ENCODE measurements around the gene CARD9.

Gene CARD9

DNA sequence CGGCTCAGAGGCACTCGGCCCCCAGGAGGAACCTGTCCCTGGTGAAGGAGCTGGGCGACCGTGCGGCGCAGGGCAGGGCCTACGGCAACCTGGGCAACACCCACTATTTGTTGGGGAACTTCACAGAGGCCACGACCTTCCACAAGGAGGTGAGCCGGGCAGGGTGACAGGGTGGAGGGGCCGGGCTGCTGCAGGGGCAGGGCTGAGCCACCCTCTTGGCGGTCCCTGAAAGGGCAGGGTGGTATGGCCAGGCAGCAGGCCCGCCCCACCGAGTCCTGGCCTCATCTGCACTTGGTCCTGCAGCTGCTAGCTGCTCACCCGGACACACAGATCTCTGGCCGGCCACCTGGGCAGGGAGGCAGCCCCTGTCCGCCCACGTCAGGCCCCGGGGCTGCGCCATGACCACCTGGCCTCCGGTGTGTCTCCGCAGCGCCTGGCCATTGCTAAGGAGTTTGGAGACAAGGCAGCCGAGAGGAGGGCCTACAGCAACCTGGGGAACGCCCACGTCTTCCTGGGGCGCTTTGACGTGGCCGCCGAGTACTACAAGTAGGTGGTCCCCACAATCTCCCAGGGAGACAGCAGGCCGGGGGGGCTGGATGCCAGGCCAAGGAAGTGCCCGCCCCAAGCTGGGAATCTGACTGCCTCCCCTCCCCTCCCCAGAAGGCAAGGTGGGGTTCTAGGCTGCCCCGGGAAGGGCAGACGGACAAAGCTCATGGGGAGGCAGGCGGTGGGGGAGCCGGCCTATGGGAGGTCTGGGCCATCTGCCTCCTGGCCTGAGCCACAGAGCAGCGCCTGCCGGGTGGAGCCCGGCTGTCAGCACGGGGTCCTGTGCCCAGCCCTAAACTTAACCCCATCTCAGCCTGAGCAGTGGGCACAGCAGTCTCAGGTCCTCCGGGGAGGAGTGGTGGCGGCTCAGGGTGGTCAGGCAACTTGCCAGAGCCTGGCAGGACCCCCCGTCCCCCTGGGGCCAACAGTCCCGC lies 35.8 kb downstream of the CARD9 start:
- no peak overlapping the region for H3K4me3 ChIP-seq (ENCODE audit: insufficient read depth, low read depth, low read length, poor library complexity, severe bottlenecking)

DNA sequence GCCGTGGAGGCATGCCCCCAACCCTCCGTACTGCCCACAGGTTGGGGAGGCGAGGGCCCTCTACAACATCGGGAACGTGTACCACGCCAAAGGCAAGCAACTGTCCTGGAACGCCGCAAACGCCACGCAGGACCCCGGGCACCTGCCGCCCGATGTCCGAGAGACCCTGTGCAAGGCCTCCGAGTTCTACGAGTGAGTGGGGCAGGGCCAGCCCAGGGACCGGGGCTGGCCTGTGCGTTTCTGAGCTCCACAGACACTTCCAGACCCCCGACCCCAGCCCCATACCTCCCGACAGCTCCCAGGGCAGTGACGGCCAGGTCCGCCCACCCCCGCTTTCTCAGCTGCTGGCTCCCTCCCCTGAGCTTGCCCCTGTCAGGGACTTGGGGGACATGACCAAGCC lies 36.6 kb downstream of the CARD9 start:
- H3K27me3 ChIP-seq (replicated peaks; ENCODE audit: control insufficient read depth, insufficient read depth, low read length, poor library complexity, severe bottlenecking), result no peaks in the 10 kb centered on the region
- no peak overlapping the region for H3K27ac ChIP-seq (ENCODE audit: insufficient read depth, low read length, poor library complexity, severe bottlenecking)
- H3K4me1 ChIP-seq (ENCODE audit: control insufficient read depth, insufficient read depth, low read length, poor library complexity, severe bottlenecking), result no peaks in the 10 kb centered on the region
- no peak for DNase-seq
- H3K36me3 ChIP-seq (ENCODE audit: control insufficient read depth, insufficient read depth, low read length), result no peaks in the 10 kb centered on the region
- H3K4me3 ChIP-seq (ENCODE audit: insufficient read depth, low read depth, low read length, poor library complexity, severe bottlenecking), result no peak overlapping the region
- H3K9me3 ChIP-seq (ENCODE audit: control insufficient read depth, low read length), result no peaks in the 10 kb centered on the region

More for the DNA sequence above, 35.8 kb downstream of the CARD9 start:
- Histone ChIP-seq H3K36me3 (ENCODE audit: control insufficient read depth, insufficient read depth, low read length) (no peaks in the 10 kb centered on the region), H3K9me3 (ENCODE audit: control insufficient read depth, low read length) (no peaks in the 10 kb centered on the region), H3K27ac (ENCODE audit: insufficient read depth, low read length, poor library complexity, severe bottlenecking) (no peak overlapping the region), H3K4me1 (ENCODE audit: control insufficient read depth, insufficient read depth, low read length, poor library complexity, severe bottlenecking) (peaks cover 6% of the 10 kb centered on the region), H3K27me3 (replicated peaks; ENCODE audit: control insufficient read depth, insufficient read depth, low read length, poor library complexity, severe bottlenecking) (no peaks in the 10 kb centered on the region)
- no peak for DNase-seq

DNA sequence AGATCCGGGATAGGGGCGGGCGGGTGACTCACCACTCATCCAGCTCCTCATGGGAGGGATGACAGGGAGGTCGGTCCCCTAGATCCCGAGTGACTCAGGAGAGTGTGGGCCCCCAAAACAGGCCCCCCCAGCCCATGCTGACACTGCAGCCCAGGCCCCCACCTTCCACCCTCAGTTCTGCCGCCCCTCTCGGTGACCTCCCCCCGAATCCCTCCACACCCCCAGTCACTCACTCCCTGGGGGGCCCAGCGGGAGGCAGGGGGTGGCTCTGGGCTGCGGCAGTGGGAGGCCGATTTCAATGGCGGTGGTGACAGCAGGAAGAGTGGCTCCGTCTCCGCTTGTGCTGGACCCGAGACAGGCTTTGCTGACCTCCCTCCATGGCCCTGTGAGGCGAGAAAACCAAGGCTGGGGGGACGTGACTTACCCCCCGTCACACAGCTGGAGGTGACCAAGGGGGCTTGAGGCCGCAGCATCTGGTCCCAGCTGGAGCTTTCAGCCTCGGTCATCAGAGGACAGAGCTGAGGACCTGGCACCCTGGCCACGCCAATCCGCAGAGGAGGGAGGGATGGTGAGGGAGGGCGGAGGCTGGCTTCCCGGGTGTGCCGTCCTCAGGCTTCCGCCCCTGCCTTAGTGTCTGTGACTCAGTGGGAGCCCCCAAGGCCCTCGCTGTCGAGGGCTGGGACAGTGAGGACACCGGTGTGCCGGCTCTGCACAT lies 37.2 kb downstream of the CARD9 start:
- Histone ChIP-seq H3K9me3 (ENCODE audit: control insufficient read depth, low read length) (no peaks in the 10 kb centered on the region), H3K27ac (ENCODE audit: insufficient read depth, low read length, poor library complexity, severe bottlenecking) (no peak overlapping the region), H3K27me3 (replicated peaks; ENCODE audit: control insufficient read depth, insufficient read depth, low read length, poor library complexity, severe bottlenecking) (no peaks in the 10 kb centered on the region), H3K4me1 (ENCODE audit: control insufficient read depth, insufficient read depth, low read length, poor library complexity, severe bottlenecking) (no peaks in the 10 kb centered on the region), H3K36me3 (ENCODE audit: control insufficient read depth, insufficient read depth, low read length) (no peaks in the 10 kb centered on the region), H3K4me3 (ENCODE audit: insufficient read depth, low read depth, low read length, poor library complexity, severe bottlenecking) (no peak overlapping the region)
- DNase-seq, result no peak

GRCh38 chr9:136335296-136336155 lies 37.9 kb downstream of the CARD9 start:
- Histone ChIP-seq H3K4me3 (ENCODE audit: insufficient read depth, low read depth, low read length, poor library complexity, severe bottlenecking) (no peak overlapping the region), H3K27me3 (replicated peaks; ENCODE audit: control insufficient read depth, insufficient read depth, low read length, poor library complexity, severe bottlenecking) (no peaks in the 10 kb centered on the region), H3K4me1 (ENCODE audit: control insufficient read depth, insufficient read depth, low read length, poor library complexity, severe bottlenecking) (no peaks in the 10 kb centered on the region), H3K9me3 (ENCODE audit: control insufficient read depth, low read length) (no peaks in the 10 kb centered on the region), H3K27ac (ENCODE audit: insufficient read depth, low read length, poor library complexity, severe bottlenecking) (no peak overlapping the region), H3K36me3 (ENCODE audit: control insufficient read depth, insufficient read depth, low read length) (no peaks in the 10 kb centered on the region)
- DNase-seq, result no peak

- no peak overlapping the region for H3K4me3 ChIP-seq (ENCODE audit: insufficient read depth, low read depth, low read length, poor library complexity, severe bottlenecking)
- H3K27ac ChIP-seq (ENCODE audit: insufficient read depth, low read length, poor library complexity, severe bottlenecking), result no peak overlapping the region
- H3K36me3 ChIP-seq (ENCODE audit: control insufficient read depth, insufficient read depth, low read length), result no peaks in the 10 kb centered on the region
- no peaks in the 10 kb centered on the region for H3K4me1 ChIP-seq (ENCODE audit: control insufficient read depth, insufficient read depth, low read length, poor library complexity, severe bottlenecking)
- no peaks in the 10 kb centered on the region for H3K27me3 ChIP-seq (replicated peaks; ENCODE audit: control insufficient read depth, insufficient read depth, low read length, poor library complexity, severe bottlenecking)
- DNase-seq, result no peak
- no peaks in the 10 kb centered on the region for H3K9me3 ChIP-seq (ENCODE audit: control insufficient read depth, low read length)
Observed at GRCh38 chr9:136334541-136334940, 38.9 kb downstream of the CARD9 start.

DNA sequence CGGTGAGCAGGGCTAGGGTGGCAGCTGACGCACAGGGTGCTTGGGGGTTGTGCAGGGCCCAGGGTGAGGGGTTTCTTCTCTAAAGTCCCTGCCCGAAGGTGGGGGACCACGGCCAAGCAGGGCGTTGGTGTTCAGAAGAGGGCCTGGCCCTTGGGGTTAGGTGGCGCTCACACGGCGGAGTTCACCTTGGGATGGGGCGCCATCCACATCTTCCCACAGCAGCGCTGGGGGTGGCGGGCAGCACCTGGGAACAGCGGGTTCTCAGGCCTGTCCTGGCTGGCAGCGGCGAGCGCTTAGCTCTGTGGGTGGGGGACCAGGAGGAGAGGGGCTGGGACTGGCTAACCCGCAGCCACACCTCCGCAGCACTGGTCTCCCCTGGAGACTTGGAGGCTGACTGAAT lies 40.0 kb downstream of the CARD9 start:
- H3K9me3 ChIP-seq (ENCODE audit: control insufficient read depth, low read length), result no peaks in the 10 kb centered on the region
- no peak overlapping the region for H3K27ac ChIP-seq (ENCODE audit: insufficient read depth, low read length, poor library complexity, severe bottlenecking)
- H3K36me3 ChIP-seq (ENCODE audit: control insufficient read depth, insufficient read depth, low read length), result no peaks in the 10 kb centered on the region
- no peak for DNase-seq
- no peak overlapping the region for H3K4me3 ChIP-seq (ENCODE audit: insufficient read depth, low read depth, low read length, poor library complexity, severe bottlenecking)
- peaks cover 2% of the 10 kb centered on the region for H3K4me1 ChIP-seq (ENCODE audit: control insufficient read depth, insufficient read depth, low read length, poor library complexity, severe bottlenecking)
- H3K27me3 ChIP-seq (replicated peaks; ENCODE audit: control insufficient read depth, insufficient read depth, low read length, poor library complexity, severe bottlenecking), result no peaks in the 10 kb centered on the region

DNA sequence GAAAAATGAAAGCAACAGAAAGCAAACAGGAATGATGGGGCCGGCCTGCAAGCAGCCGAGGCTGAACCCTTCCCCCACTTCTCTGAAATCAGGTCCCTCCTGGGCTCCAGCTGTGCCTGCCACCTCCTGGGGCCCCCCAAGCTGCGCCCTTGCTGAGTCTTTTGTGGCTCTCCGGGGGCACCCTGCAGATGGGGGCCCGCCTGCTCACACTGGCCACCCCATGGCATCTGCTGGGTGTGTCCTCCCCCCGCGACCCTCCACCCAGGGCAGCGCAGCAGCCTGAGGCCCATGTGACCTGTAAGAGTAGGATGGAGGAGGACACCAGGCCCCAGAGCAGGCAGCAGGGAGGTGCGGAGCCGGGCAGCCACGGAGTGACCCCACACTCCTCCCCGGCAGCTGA lies 40.4 kb downstream of the CARD9 start:
- no peak overlapping the region for H3K27ac ChIP-seq (ENCODE audit: insufficient read depth, low read length, poor library complexity, severe bottlenecking)
- no peak for DNase-seq
- no peaks in the 10 kb centered on the region for H3K9me3 ChIP-seq (ENCODE audit: control insufficient read depth, low read length)
- H3K27me3 ChIP-seq (replicated peaks; ENCODE audit: control insufficient read depth, insufficient read depth, low read length, poor library complexity, severe bottlenecking), result no peaks in the 10 kb centered on the region
- H3K4me1 ChIP-seq (ENCODE audit: control insufficient read depth, insufficient read depth, low read length, poor library complexity, severe bottlenecking), result peaks cover 7% of the 10 kb centered on the region
- H3K36me3 ChIP-seq (ENCODE audit: control insufficient read depth, insufficient read depth, low read length), result no peaks in the 10 kb centered on the region
- H3K4me3 ChIP-seq (ENCODE audit: insufficient read depth, low read depth, low read length, poor library complexity, severe bottlenecking), result no peak overlapping the region

DNA sequence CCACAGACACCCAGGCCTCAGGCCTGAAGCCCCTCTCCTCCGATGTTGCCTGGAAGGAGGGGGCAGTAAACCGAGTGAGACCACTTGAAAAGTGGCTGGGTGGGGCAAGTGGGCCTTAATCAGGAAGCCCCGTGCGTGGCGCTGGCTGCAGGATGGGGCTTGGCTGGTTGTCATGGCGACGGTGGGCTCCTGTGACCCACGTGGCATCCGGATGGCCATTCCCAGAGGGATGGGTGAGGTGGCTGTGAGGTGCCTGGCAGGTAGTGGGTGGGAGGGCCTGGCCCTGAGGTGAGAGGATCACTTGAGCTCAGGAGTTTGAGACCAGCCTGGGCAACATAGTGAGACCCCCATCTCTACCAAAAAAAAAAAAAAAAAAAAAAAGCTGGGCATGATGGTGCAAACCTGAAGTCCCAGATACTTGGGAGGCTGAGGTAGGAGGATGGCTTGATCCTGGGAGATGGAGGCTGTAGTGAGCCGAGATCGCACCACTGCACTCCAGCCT lies 40.9 kb downstream of the CARD9 start:
- Histone ChIP-seq H3K27me3 (replicated peaks; ENCODE audit: control insufficient read depth, insufficient read depth, low read length, poor library complexity, severe bottlenecking) (no peaks in the 10 kb centered on the region), H3K36me3 (ENCODE audit: control insufficient read depth, insufficient read depth, low read length) (no peaks in the 10 kb centered on the region), H3K4me3 (ENCODE audit: insufficient read depth, low read depth, low read length, poor library complexity, severe bottlenecking) (no peak overlapping the region), H3K27ac (ENCODE audit: insufficient read depth, low read length, poor library complexity, severe bottlenecking) (no peak overlapping the region), H3K4me1 (ENCODE audit: control insufficient read depth, insufficient read depth, low read length, poor library complexity, severe bottlenecking) (peaks cover 8% of the 10 kb centered on the region), H3K9me3 (ENCODE audit: control insufficient read depth, low read length) (no peaks in the 10 kb centered on the region)
- DNase-seq, result no peak

DNA sequence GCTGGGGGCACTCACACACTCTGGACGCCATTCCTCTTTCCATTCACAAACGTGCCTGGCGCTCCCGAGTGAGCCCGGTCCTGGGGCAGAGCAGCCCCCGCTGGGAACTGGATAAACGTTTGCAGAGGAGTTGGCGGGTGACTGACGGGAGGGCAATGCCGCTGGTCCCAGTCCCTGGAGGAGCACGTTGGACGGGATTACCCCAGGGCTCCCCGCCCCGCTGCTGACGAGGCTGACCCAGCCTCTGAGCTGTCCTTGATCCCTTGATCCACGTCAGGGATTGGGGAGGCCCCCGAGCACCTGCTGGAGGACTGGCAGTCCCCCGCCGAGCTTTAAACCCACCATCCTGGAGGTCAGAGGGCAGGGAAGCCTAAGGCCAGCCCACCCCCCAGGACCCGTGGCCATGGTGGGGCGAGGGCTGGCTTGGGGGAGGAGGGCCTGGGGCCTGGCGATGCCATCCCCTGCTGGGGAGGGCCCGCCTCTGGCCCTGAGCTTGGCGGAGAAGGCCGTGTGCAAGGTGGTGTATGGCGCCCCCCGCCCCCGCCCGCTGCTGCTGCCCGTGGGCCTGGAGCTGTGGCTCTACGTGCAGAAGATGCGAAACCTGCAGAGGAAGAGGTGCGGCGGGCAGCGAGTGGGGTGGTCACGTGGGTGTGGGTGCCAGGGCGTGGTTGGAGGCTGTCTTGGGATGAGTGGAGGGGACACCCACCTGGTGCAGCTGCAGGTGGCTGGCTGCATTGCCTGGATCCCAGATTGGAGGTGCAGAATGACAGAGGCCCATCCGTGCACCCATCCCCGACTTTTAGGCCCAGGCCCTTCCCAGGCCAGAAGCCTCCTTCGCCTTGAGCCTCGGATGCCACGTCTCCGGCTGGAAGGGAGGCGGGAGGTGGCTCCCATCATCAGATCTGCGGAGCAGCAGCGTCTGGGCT lies 41.6 kb downstream of the CARD9 start:
- Histone ChIP-seq H3K9me3 (ENCODE audit: control insufficient read depth, low read length) (no peaks in the 10 kb centered on the region), H3K27ac (ENCODE audit: insufficient read depth, low read length, poor library complexity, severe bottlenecking) (no peak overlapping the region), H3K4me1 (ENCODE audit: control insufficient read depth, insufficient read depth, low read length, poor library complexity, severe bottlenecking) (peaks cover 11% of the 10 kb centered on the region), H3K27me3 (replicated peaks; ENCODE audit: control insufficient read depth, insufficient read depth, low read length, poor library complexity, severe bottlenecking) (no peaks in the 10 kb centered on the region), H3K4me3 (ENCODE audit: insufficient read depth, low read depth, low read length, poor library complexity, severe bottlenecking) (no peak overlapping the region), H3K36me3 (ENCODE audit: control insufficient read depth, insufficient read depth, low read length) (no peaks in the 10 kb centered on the region)
- DNase-seq, result no peak
